ENCODE results near the gene CLIC1. TPM values are rescaled to one million over a fixed set of nuclear protein-coding genes. Genes with fewer than 3 reads are reported as not detected.

The CLIC1 gene
- total RNA-seq, 1 donor from 2014 or later: 310 TPM

DNA sequence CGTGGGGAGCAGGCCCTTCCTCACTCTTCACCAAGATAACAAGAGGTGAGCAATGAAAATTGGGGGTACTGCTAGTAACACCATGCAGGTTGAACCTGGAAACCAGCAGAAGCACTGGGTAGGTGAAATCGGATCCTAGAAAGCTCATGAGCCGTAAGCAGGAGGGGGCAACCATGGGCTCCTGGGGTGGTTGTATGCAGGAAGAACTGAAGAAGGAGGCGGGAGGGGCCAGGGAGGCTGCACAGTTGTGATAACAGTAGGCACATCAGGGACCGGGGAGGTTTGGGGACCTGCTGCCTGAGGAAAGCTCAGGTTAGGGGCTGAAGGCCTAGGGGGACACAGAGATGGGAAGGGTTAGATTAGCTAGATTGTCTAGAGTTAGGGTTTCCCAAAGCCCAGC is 49.8 kb downstream of the CLIC1 start:
- H3K9me3 ChIP-seq: no peaks in the 10 kb centered on the region
- no peak for DNase-seq

DNA sequence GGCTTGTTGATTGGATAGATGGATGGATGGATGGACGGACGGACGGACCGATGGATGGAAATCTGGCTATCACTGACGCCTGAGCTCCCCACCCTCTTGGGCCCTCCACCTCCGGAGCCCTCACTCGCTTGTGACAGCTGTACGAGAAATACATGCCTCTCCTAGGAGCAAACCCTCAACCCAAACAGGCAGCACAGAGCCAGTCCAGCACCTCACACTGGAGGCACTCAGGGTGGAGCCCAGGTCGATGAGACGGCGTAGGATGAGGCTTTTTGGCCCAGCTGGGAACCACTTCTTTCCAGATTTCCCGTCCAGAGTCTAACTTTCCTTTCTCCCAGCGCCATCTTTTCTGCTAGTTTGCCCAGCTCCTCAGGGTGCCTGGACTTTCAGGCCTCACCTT is 52.7 kb downstream of the CLIC1 start:
- no peak for ATAC-seq
- peak overlapping the region; percentile 41 for H3K4me3 ChIP-seq
- intact Hi-C loops (cut with DNase I): no loop called here

More for the DNA sequence above, 49.8 kb downstream of the CLIC1 start:
- TF ChIP-seq, protein P1, sequence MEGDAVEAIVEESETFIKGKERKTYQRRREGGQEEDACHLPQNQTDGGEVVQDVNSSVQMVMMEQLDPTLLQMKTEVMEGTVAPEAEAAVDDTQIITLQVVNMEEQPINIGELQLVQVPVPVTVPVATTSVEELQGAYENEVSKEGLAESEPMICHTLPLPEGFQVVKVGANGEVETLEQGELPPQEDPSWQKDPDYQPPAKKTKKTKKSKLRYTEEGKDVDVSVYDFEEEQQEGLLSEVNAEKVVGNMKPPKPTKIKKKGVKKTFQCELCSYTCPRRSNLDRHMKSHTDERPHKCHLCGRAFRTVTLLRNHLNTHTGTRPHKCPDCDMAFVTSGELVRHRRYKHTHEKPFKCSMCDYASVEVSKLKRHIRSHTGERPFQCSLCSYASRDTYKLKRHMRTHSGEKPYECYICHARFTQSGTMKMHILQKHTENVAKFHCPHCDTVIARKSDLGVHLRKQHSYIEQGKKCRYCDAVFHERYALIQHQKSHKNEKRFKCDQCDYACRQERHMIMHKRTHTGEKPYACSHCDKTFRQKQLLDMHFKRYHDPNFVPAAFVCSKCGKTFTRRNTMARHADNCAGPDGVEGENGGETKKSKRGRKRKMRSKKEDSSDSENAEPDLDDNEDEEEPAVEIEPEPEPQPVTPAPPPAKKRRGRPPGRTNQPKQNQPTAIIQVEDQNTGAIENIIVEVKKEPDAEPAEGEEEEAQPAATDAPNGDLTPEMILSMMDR (IDR thresholded peaks at IDR 0.05): no peak
- H3K27me3 ChIP-seq (ENCODE audit: low read depth): no peaks in the 10 kb centered on the region
- no peak overlapping the region for H3K4me3 ChIP-seq
- intact Hi-C loops (cut with DNase I): no loop called here
- H3K4me1 ChIP-seq: peaks cover 18% of the 10 kb centered on the region
- H3K36me3 ChIP-seq: peaks cover 70% of the 10 kb centered on the region
- H3K27ac ChIP-seq: no peak overlapping the region
- ATAC-seq: no peak

DNA sequence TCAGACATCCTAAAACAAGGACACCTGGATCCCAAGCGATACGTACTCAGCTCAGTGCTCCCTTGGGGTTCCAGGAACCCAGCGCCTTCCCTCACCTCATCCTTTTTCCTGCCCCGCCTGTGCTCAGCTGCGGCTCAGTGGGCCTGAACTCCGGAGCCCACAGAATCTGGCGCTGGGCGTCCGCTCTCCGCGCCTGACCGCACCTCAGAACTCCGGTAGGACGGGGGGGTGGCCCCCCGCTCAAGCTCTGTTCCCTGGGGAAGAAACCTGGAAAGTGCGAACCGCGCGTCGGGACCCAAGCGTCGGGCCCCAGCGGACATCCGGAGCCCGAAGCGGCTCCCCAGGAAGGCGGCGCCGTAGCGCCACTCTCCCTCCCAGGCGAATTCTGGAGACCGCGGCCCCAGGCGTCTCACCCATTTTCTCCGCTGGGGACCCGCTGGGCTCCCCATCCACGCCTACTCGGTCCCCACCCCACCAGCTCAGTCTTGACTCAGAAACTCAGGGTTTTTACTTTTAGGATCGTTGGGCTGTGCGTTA is 55.1 kb downstream of the CLIC1 start:
- Histone ChIP-seq H3K9me3 (no peaks in the 10 kb centered on the region), H3K27ac (peak overlapping the region; percentile 85), H3K36me3 (peaks cover 17% of the 10 kb centered on the region), H3K4me1 (peaks cover 33% of the 10 kb centered on the region), H3K4me3 (peak overlapping the region; percentile 64), H3K27me3 (ENCODE audit: low read depth) (no peaks in the 10 kb centered on the region)
- TF ChIP-seq, protein P1 (IDR thresholded peaks at IDR 0.05): no peak
- peak; percentile 63 for DNase-seq
- intact Hi-C loops (cut with DNase I): no loop called here
- ATAC-seq: peak; percentile 51 to 67

More for the DNA sequence above, 52.7 kb downstream of the CLIC1 start:
- DNase-seq: no peak
- Histone ChIP-seq H3K4me1 (peaks cover 33% of the 10 kb centered on the region), H3K27me3 (ENCODE audit: low read depth) (no peaks in the 10 kb centered on the region), H3K9me3 (no peaks in the 10 kb centered on the region), H3K27ac (peak overlapping the region; percentile 41), H3K36me3 (peaks cover 41% of the 10 kb centered on the region)
- TF ChIP-seq, protein P1 (IDR thresholded peaks at IDR 0.05): no peak

Small RNA genes within 50 kb of the gene (microRNA-seq; reads per million reads assigned to microRNA genes)
- gene MIR4646 (ENCODE audit: borderline number of aligned reads): not detected

Other genes with a start within 250 kb of the CLIC1 start
- gene MICB, start 238.4 kb downstream of the CLIC1 start, total RNA-seq: 13.8 TPM
- not detected for gene MCCD1, start 207.6 kb downstream of the CLIC1 start, total RNA-seq
- gene DDX39B, start 194.5 kb downstream of the CLIC1 start, total RNA-seq: 265 TPM
- gene ATP6V1G2, start 189.9 kb downstream of the CLIC1 start, total RNA-seq: 1.6 TPM
- gene NFKBIL1, start 188.9 kb downstream of the CLIC1 start, total RNA-seq: 17.8 TPM
- not detected for gene LTA, start 164.2 kb downstream of the CLIC1 start, total RNA-seq
- gene TNF, start 161.0 kb downstream of the CLIC1 start, total RNA-seq: 4.5 TPM
- gene LTB, start 154.1 kb downstream of the CLIC1 start, total RNA-seq: 10.0 TPM
- 127 TPM for gene LST1, start 150.3 kb downstream of the CLIC1 start, total RNA-seq
- gene NCR3, start 143.5 kb downstream of the CLIC1 start, total RNA-seq: 2.6 TPM
- 109 TPM for gene AIF1, start 121.3 kb downstream of the CLIC1 start, total RNA-seq
- 133 TPM for gene PRRC2A, start 115.8 kb downstream of the CLIC1 start, total RNA-seq
- 253 TPM for gene BAG6, start 83.9 kb downstream of the CLIC1 start, total RNA-seq
- gene APOM, start 80.6 kb downstream of the CLIC1 start, total RNA-seq: 1.6 TPM
- gene C6orf47, start 75.8 kb downstream of the CLIC1 start, total RNA-seq: 24.7 TPM
- 15.4 TPM for gene GPANK1, start 71.5 kb downstream of the CLIC1 start, total RNA-seq
- 117 TPM for gene CSNK2B, start 70.5 kb downstream of the CLIC1 start, total RNA-seq
- gene LY6G5B, start 66.6 kb downstream of the CLIC1 start, total RNA-seq: 11.0 TPM
- gene LY6G5C, start 55.5 kb downstream of the CLIC1 start, total RNA-seq: 2.9 TPM
- gene ABHD16A, start 33.2 kb downstream of the CLIC1 start, total RNA-seq: 56.4 TPM
- 0.97 TPM for gene LY6G6F, start 29.7 kb downstream of the CLIC1 start, total RNA-seq
- not detected for gene LY6G6D, start 21.2 kb downstream of the CLIC1 start, total RNA-seq
- not detected for gene LY6G6C, start 14.8 kb downstream of the CLIC1 start, total RNA-seq
- gene MPIG6B, start 13.2 kb downstream of the CLIC1 start, total RNA-seq: 2.6 TPM
- 67.0 TPM for gene DDAH2, start 7.2 kb downstream of the CLIC1 start, total RNA-seq
- 14.9 TPM for gene MSH5, start 3.5 kb upstream of the CLIC1 start, total RNA-seq
- gene SAPCD1, start 26.1 kb upstream of the CLIC1 start, total RNA-seq: 1.2 TPM
- gene VWA7, start 40.8 kb upstream of the CLIC1 start, total RNA-seq: 4.2 TPM
- gene VARS1, start 59.2 kb upstream of the CLIC1 start, total RNA-seq: 44.1 TPM
- gene LSM2, start 70.4 kb upstream of the CLIC1 start, total RNA-seq: 30.5 TPM
- gene HSPA1L, start 78.8 kb upstream of the CLIC1 start, total RNA-seq: 2.5 TPM
- 230 TPM for gene HSPA1A, start 79.0 kb upstream of the CLIC1 start, total RNA-seq
- 122 TPM for gene HSPA1B, start 91.2 kb upstream of the CLIC1 start, total RNA-seq
- 70.5 TPM for gene NEU1, start 126.3 kb upstream of the CLIC1 start, total RNA-seq
- 53.7 TPM for gene SLC44A4, start 142.5 kb upstream of the CLIC1 start, total RNA-seq
- 46.0 TPM for gene EHMT2, start 161.2 kb upstream of the CLIC1 start, total RNA-seq
- gene ZBTB12, start 165.6 kb upstream of the CLIC1 start, total RNA-seq: 5.1 TPM
- 311 TPM for gene C2, start 191.2 kb upstream of the CLIC1 start, total RNA-seq
- 85.6 TPM for gene CFB, start 209.6 kb upstream of the CLIC1 start, total RNA-seq
- gene NELFE, start 222.4 kb upstream of the CLIC1 start, total RNA-seq: 47.0 TPM
- 64.2 TPM for gene SKIC2, start 222.6 kb upstream of the CLIC1 start, total RNA-seq
- gene DXO, start 235.6 kb upstream of the CLIC1 start, total RNA-seq: 16.5 TPM
- gene C4A, start 245.5 kb upstream of the CLIC1 start, total RNA-seq: 175 TPM

All from lower lobe of right lung (tissue), 2 donors.